ENCODE data around the gene GPR37.

The GPR37 gene, protein sequence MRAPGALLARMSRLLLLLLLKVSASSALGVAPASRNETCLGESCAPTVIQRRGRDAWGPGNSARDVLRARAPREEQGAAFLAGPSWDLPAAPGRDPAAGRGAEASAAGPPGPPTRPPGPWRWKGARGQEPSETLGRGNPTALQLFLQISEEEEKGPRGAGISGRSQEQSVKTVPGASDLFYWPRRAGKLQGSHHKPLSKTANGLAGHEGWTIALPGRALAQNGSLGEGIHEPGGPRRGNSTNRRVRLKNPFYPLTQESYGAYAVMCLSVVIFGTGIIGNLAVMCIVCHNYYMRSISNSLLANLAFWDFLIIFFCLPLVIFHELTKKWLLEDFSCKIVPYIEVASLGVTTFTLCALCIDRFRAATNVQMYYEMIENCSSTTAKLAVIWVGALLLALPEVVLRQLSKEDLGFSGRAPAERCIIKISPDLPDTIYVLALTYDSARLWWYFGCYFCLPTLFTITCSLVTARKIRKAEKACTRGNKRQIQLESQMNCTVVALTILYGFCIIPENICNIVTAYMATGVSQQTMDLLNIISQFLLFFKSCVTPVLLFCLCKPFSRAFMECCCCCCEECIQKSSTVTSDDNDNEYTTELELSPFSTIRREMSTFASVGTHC

GRCh38 chr7:124765401-124766352, at the start of gene GPR37:
Gene GPR37, minus strand, starts transcription at chr7:124765792. Its CDS starts 816 bp downstream, at chr7:124764976.
- H3K4me1 ChIP-seq (ENCODE audit: control insufficient read depth in 1 of 2, insufficient read depth in 2 of 2, low read length in 2 of 2), result peaks cover 13 to 18% of the 10 kb centered on the region in 2 donors
- peaks cover 19 to 21% of the 10 kb centered on the region in 2 donors for H3K27me3 ChIP-seq (ENCODE audit: control insufficient read depth in 1 of 2, insufficient read depth in 2 of 2, low read length in 2 of 2)
- H3K9me3 ChIP-seq (ENCODE audit: control insufficient read depth in 1 of 2, low read length in 2 of 2), result no peaks in the 10 kb centered on the region
- peak within 1 kb of the TSS in 1 of 2 donors; percentile 51 for H3K9ac ChIP-seq (ENCODE audit: low read depth in 1 of 2, low read length in 2 of 2)
- peak within 1 kb of the TSS; percentile 75 to 78 for H3K4me3 ChIP-seq (ENCODE audit: low read depth in 1 of 2, low read length in 2 of 2)
- H3K36me3 ChIP-seq (ENCODE audit: control insufficient read depth in 1 of 2, insufficient read depth in 2 of 2, low read length in 2 of 2), result no peaks in the 10 kb centered on the region
- H3K27ac ChIP-seq (ENCODE audit: low read depth, low read length), result no peak within 1 kb of the TSS

GRCh38 chr7:124813994-124814798, 48.6 kb upstream of the GPR37 start:
- no peaks in the 10 kb centered on the region for H3K27me3 ChIP-seq (ENCODE audit: control insufficient read depth in 1 of 2, insufficient read depth in 2 of 2, low read length in 2 of 2)
- no peaks in the 10 kb centered on the region for H3K4me1 ChIP-seq (ENCODE audit: control insufficient read depth in 1 of 2, insufficient read depth in 2 of 2, low read length in 2 of 2)
- H3K9ac ChIP-seq (ENCODE audit: low read depth in 1 of 2, low read length in 2 of 2), result no peak overlapping the region
- no peak overlapping the region for H3K27ac ChIP-seq (ENCODE audit: low read depth, low read length)
- H3K36me3 ChIP-seq (ENCODE audit: control insufficient read depth in 1 of 2, insufficient read depth in 2 of 2, low read length in 2 of 2), result no peaks in the 10 kb centered on the region
- H3K9me3 ChIP-seq (ENCODE audit: control insufficient read depth in 1 of 2, low read length in 2 of 2), result no peaks in the 10 kb centered on the region
- H3K4me3 ChIP-seq (ENCODE audit: low read depth in 1 of 2, low read length in 2 of 2), result no peak overlapping the region

- no peak overlapping the region for H3K27ac ChIP-seq (ENCODE audit: low read depth, low read length)
- no peaks in the 10 kb centered on the region for H3K36me3 ChIP-seq (ENCODE audit: control insufficient read depth in 1 of 2, insufficient read depth in 2 of 2, low read length in 2 of 2)
- no peaks in the 10 kb centered on the region for H3K4me1 ChIP-seq (ENCODE audit: control insufficient read depth in 1 of 2, insufficient read depth in 2 of 2, low read length in 2 of 2)
- no peak overlapping the region for H3K9ac ChIP-seq (ENCODE audit: low read depth in 1 of 2, low read length in 2 of 2)
- no peak overlapping the region for H3K4me3 ChIP-seq (ENCODE audit: low read depth in 1 of 2, low read length in 2 of 2)
- no peaks in the 10 kb centered on the region for H3K9me3 ChIP-seq (ENCODE audit: control insufficient read depth in 1 of 2, low read length in 2 of 2)
- no peaks in the 10 kb centered on the region for H3K27me3 ChIP-seq (ENCODE audit: control insufficient read depth in 1 of 2, insufficient read depth in 2 of 2, low read length in 2 of 2)
Measured at GRCh38 chr7:124812764-124813163, 47.2 kb upstream of the GPR37 start.

GRCh38 chr7:124811341-124811740, 45.7 kb upstream of the GPR37 start:
- Histone ChIP-seq H3K27ac (ENCODE audit: low read depth, low read length) (no peak overlapping the region), H3K4me3 (ENCODE audit: low read depth in 1 of 2, low read length in 2 of 2) (no peak overlapping the region), H3K36me3 (ENCODE audit: control insufficient read depth in 1 of 2, insufficient read depth in 2 of 2, low read length in 2 of 2) (no peaks in the 10 kb centered on the region), H3K9ac (ENCODE audit: low read depth in 1 of 2, low read length in 2 of 2) (no peak overlapping the region), H3K27me3 (ENCODE audit: control insufficient read depth in 1 of 2, insufficient read depth in 2 of 2, low read length in 2 of 2) (no peaks in the 10 kb centered on the region), H3K9me3 (ENCODE audit: control insufficient read depth in 1 of 2, low read length in 2 of 2) (no peaks in the 10 kb centered on the region), H3K4me1 (ENCODE audit: control insufficient read depth in 1 of 2, insufficient read depth in 2 of 2, low read length in 2 of 2) (no peaks in the 10 kb centered on the region)

GRCh38 chr7:124810605-124811004, 45.0 kb upstream of the GPR37 start:
- no peak overlapping the region for H3K4me3 ChIP-seq (ENCODE audit: low read depth in 1 of 2, low read length in 2 of 2)
- no peaks in the 10 kb centered on the region for H3K4me1 ChIP-seq (ENCODE audit: control insufficient read depth in 1 of 2, insufficient read depth in 2 of 2, low read length in 2 of 2)
- H3K9me3 ChIP-seq (ENCODE audit: control insufficient read depth in 1 of 2, low read length in 2 of 2), result no peaks in the 10 kb centered on the region

DNA sequence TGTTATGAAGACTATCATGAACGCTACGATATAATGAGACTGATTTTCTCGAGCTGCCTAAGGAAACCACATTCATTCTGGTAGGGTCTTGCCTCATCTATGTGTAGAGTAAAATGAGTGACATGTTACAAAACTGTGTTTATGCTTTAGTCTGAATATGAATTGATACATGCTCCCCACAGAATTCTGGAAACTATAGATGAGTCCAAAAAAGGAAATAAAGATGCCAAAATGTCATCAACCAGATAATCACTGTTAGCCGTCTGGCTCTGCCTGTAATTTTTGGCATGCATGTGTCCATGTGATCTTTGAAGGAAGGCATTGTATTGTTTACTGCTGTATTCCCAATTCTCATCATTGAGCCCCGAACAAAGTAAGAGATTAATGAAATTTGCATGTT, 42.6 kb upstream of the GPR37 start:
- Histone ChIP-seq H3K36me3 (ENCODE audit: control insufficient read depth in 1 of 2, insufficient read depth in 2 of 2, low read length in 2 of 2) (no peaks in the 10 kb centered on the region), H3K4me1 (ENCODE audit: control insufficient read depth in 1 of 2, insufficient read depth in 2 of 2, low read length in 2 of 2) (no peaks in the 10 kb centered on the region), H3K9me3 (ENCODE audit: control insufficient read depth in 1 of 2, low read length in 2 of 2) (no peaks in the 10 kb centered on the region), H3K9ac (ENCODE audit: low read depth in 1 of 2, low read length in 2 of 2) (no peak overlapping the region), H3K27ac (ENCODE audit: low read depth, low read length) (no peak overlapping the region), H3K27me3 (ENCODE audit: control insufficient read depth in 1 of 2, insufficient read depth in 2 of 2, low read length in 2 of 2) (no peaks in the 10 kb centered on the region), H3K4me3 (ENCODE audit: low read depth in 1 of 2, low read length in 2 of 2) (no peak overlapping the region)

More at GRCh38 chr7:124810605-124811004, 45.0 kb upstream of the GPR37 start:
- Histone ChIP-seq H3K36me3 (ENCODE audit: control insufficient read depth in 1 of 2, insufficient read depth in 2 of 2, low read length in 2 of 2) (no peaks in the 10 kb centered on the region), H3K27ac (ENCODE audit: low read depth, low read length) (no peak overlapping the region), H3K27me3 (ENCODE audit: control insufficient read depth in 1 of 2, insufficient read depth in 2 of 2, low read length in 2 of 2) (no peaks in the 10 kb centered on the region), H3K9ac (ENCODE audit: low read depth in 1 of 2, low read length in 2 of 2) (no peak overlapping the region)

DNA sequence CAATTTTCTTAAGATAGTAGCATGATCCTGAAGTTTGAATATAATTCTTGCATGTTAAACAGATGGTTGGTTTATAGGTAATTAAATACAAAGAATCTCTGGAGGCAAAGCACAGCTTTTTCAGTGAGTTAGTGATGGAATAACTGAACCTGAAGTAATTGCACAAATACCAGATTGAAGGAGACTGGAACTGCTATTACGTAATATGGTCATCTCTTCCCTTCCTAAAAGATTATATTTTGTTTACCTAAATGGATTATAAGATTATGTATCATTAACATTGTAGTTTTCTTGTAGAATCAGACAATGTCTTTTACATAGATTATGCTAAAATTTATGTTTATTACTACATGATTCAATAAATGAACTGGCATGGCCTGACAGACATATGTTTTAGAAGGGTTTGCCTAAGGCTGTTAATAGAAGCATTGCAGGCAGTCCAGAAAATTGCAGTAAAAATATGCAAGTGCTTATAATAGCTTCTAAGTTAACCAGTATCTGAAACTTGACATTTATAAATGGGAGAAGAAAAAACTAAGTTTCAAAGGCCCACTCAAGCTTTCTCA, 35.8 kb upstream of the GPR37 start:
- Histone ChIP-seq H3K27me3 (ENCODE audit: control insufficient read depth in 1 of 2, insufficient read depth in 2 of 2, low read length in 2 of 2) (no peaks in the 10 kb centered on the region), H3K9ac (ENCODE audit: low read depth in 1 of 2, low read length in 2 of 2) (no peak overlapping the region), H3K4me3 (ENCODE audit: low read depth in 1 of 2, low read length in 2 of 2) (no peak overlapping the region), H3K9me3 (ENCODE audit: control insufficient read depth in 1 of 2, low read length in 2 of 2) (no peaks in the 10 kb centered on the region), H3K36me3 (ENCODE audit: control insufficient read depth in 1 of 2, insufficient read depth in 2 of 2, low read length in 2 of 2) (no peaks in the 10 kb centered on the region), H3K27ac (ENCODE audit: low read depth, low read length) (no peak overlapping the region), H3K4me1 (ENCODE audit: control insufficient read depth in 1 of 2, insufficient read depth in 2 of 2, low read length in 2 of 2) (no peaks in the 10 kb centered on the region)

DNA sequence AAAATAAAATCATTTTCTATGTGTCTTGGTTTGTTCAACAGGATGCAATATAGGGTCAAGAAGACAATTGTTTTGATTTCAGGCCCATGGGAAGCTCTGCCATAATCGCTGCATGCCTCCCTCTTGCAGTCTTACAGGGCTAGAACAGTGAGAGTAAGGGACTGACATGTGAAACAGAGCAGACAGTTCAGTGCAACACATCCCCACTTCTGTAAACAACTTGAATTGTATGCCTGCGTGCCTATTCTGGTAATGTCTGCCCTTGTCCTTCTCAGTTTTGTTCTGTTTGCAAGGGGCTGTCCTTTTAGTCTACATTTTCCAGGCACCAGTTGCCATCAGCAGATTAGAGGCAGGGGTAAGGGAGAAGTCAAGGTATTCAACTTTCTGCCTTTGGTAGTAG, 34.8 kb upstream of the GPR37 start:
- no peak overlapping the region for H3K9ac ChIP-seq (ENCODE audit: low read depth in 1 of 2, low read length in 2 of 2)
- H3K36me3 ChIP-seq (ENCODE audit: control insufficient read depth in 1 of 2, insufficient read depth in 2 of 2, low read length in 2 of 2), result no peaks in the 10 kb centered on the region
- no peak overlapping the region for H3K27ac ChIP-seq (ENCODE audit: low read depth, low read length)
- H3K9me3 ChIP-seq (ENCODE audit: control insufficient read depth in 1 of 2, low read length in 2 of 2), result no peaks in the 10 kb centered on the region
- no peaks in the 10 kb centered on the region for H3K4me1 ChIP-seq (ENCODE audit: control insufficient read depth in 1 of 2, insufficient read depth in 2 of 2, low read length in 2 of 2)
- no peak overlapping the region for H3K4me3 ChIP-seq (ENCODE audit: low read depth in 1 of 2, low read length in 2 of 2)
- no peaks in the 10 kb centered on the region for H3K27me3 ChIP-seq (ENCODE audit: control insufficient read depth in 1 of 2, insufficient read depth in 2 of 2, low read length in 2 of 2)

DNA sequence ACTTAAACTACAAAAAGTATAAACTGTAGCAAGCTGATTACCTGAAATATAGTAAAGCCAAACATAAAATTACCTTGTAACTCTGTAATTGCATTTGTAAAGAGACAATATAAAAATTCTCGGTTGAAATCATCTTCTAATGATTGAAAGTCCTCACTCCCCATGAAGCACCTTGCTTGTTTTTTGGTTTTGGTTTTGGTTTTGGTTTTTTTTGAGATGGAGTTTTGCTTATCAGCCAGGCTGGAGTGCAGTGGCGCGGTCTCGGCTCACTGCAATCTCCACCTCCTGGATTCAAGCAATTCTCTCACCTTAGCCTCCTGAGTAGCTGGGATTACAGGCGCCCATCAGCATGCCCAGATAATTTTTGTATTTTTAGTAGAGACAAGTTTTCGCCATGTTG, 33.9 kb upstream of the GPR37 start:
- no peaks in the 10 kb centered on the region for H3K9me3 ChIP-seq (ENCODE audit: control insufficient read depth in 1 of 2, low read length in 2 of 2)
- no peak overlapping the region for H3K27ac ChIP-seq (ENCODE audit: low read depth, low read length)
- no peaks in the 10 kb centered on the region for H3K4me1 ChIP-seq (ENCODE audit: control insufficient read depth in 1 of 2, insufficient read depth in 2 of 2, low read length in 2 of 2)
- no peaks in the 10 kb centered on the region for H3K27me3 ChIP-seq (ENCODE audit: control insufficient read depth in 1 of 2, insufficient read depth in 2 of 2, low read length in 2 of 2)
- no peak overlapping the region for H3K4me3 ChIP-seq (ENCODE audit: low read depth in 1 of 2, low read length in 2 of 2)
- H3K36me3 ChIP-seq (ENCODE audit: control insufficient read depth in 1 of 2, insufficient read depth in 2 of 2, low read length in 2 of 2), result no peaks in the 10 kb centered on the region
- no peak overlapping the region for H3K9ac ChIP-seq (ENCODE audit: low read depth in 1 of 2, low read length in 2 of 2)
